Measurements from ENCODE around the gene TBPL1. TPM values are rescaled to one million over a fixed set of nuclear protein-coding genes. Genes with fewer than 3 reads are reported as not detected.

TBPL1 gene
- total RNA-seq, 1 donor from 2014 or later = 17.7 TPM

GRCh38 chr6:133980168-133980567 lies 27.1 kb downstream of the TBPL1 start:
- no peak for DNase-seq (ENCODE audit: extremely low spot score in 2 of 2)
- no peaks in the 10 kb centered on the region for H3K27me3 ChIP-seq
- peaks cover 0 to 12% of the 10 kb centered on the region in 2 donors for H3K36me3 ChIP-seq
- intact Hi-C loops (cut with DNase I) = no loop called here
- H3K4me3 ChIP-seq = no peak overlapping the region
- TF ChIP-seq CTCF (IDR thresholded peaks at IDR 0.05) (no peak), POLR2AphosphoS5 (IDR thresholded peaks at IDR 0.05; ENCODE audit: insufficient read depth in 1 of 2, low read depth in 1 of 2) (no peak), POLR2A (IDR thresholded peaks at IDR 0.05) (no peak)
- no peaks in the 10 kb centered on the region for H3K9me3 ChIP-seq
- H3K27ac ChIP-seq = no peak overlapping the region
- H3K4me1 ChIP-seq = peaks cover 7% of the 10 kb centered on the region

GRCh38 chr6:133983099-133983939 lies 30.3 kb downstream of the TBPL1 start:
- H3K4me1 ChIP-seq = no peaks in the 10 kb centered on the region
- no peak for TF ChIP-seq CTCF (IDR thresholded peaks at IDR 0.05)
- no peak for TF ChIP-seq POLR2A (IDR thresholded peaks at IDR 0.05)
- no peak for TF ChIP-seq POLR2AphosphoS5 (IDR thresholded peaks at IDR 0.05; ENCODE audit: insufficient read depth in 1 of 2, low read depth in 1 of 2)
- no peak overlapping the region for H3K4me3 ChIP-seq
- DNase-seq (ENCODE audit: extremely low spot score in 2 of 2) = no peak
- intact Hi-C loops (cut with DNase I) = no loop called here
- peaks cover 0 to 30% of the 10 kb centered on the region in 2 donors for H3K36me3 ChIP-seq
- no peaks in the 10 kb centered on the region for H3K9me3 ChIP-seq
- H3K27me3 ChIP-seq = no peaks in the 10 kb centered on the region
- no peak overlapping the region for H3K27ac ChIP-seq

GRCh38 chr6:133985970-133986369 lies 32.9 kb downstream of the TBPL1 start:
- Histone ChIP-seq H3K36me3 (peaks cover 0 to 30% of the 10 kb centered on the region in 2 donors), H3K9me3 (no peaks in the 10 kb centered on the region), H3K4me3 (no peak overlapping the region), H3K27me3 (no peaks in the 10 kb centered on the region), H3K4me1 (peaks cover 4% of the 10 kb centered on the region), H3K27ac (no peak overlapping the region)
- TF ChIP-seq POLR2AphosphoS5 (IDR thresholded peaks at IDR 0.05; ENCODE audit: insufficient read depth in 1 of 2, low read depth in 1 of 2) (no peak), CTCF (IDR thresholded peaks at IDR 0.05) (no peak), POLR2A (IDR thresholded peaks at IDR 0.05) (no peak)
- intact Hi-C loops (cut with DNase I) = no loop called here
- DNase-seq (ENCODE audit: extremely low spot score in 2 of 2) = no peak

GRCh38 chr6:133986942-133987341 lies 33.9 kb downstream of the TBPL1 start:
- Histone ChIP-seq H3K4me3 (no peak overlapping the region), H3K27ac (no peak overlapping the region), H3K36me3 (peaks cover 0 to 30% of the 10 kb centered on the region in 2 donors), H3K4me1 (peaks cover 14% of the 10 kb centered on the region), H3K9me3 (no peaks in the 10 kb centered on the region), H3K27me3 (no peaks in the 10 kb centered on the region)
- no peak for DNase-seq (ENCODE audit: extremely low spot score in 2 of 2)
- intact Hi-C loops (cut with DNase I) = no loop called here
- TF ChIP-seq POLR2A (IDR thresholded peaks at IDR 0.05) = no peak
- no peak for TF ChIP-seq POLR2AphosphoS5 (IDR thresholded peaks at IDR 0.05; ENCODE audit: insufficient read depth in 1 of 2, low read depth in 1 of 2)
- TF ChIP-seq CTCF (IDR thresholded peaks at IDR 0.05) = no peak

- Histone ChIP-seq H3K4me3 (no peak overlapping the region), H3K36me3 (peaks cover 0 to 18% of the 10 kb centered on the region in 2 donors), H3K9me3 (no peaks in the 10 kb centered on the region), H3K27me3 (no peaks in the 10 kb centered on the region), H3K27ac (no peak overlapping the region), H3K4me1 (peaks cover 25% of the 10 kb centered on the region)
- DNase-seq (ENCODE audit: extremely low spot score in 2 of 2) = no peak
- intact Hi-C loops (cut with DNase I) = no loop called here
- TF ChIP-seq POLR2A (IDR thresholded peaks at IDR 0.05) (no peak), CTCF (IDR thresholded peaks at IDR 0.05) (no peak), POLR2AphosphoS5 (IDR thresholded peaks at IDR 0.05; ENCODE audit: insufficient read depth in 1 of 2, low read depth in 1 of 2) (no peak)
These were observed 36.5 kb downstream of the TBPL1 start for GRCh38 chr6:133989525-133989924.
